Adrenal gland (tissue), 12 donors: ENCODE results near the gene TPSB2. TPM values are rescaled to one million over a fixed set of nuclear protein-coding genes. Genes with fewer than 3 reads are reported as not detected.
"Not testable (repeated sequence)": the region's sequence is repeated elsewhere in the genome, so short reads cannot be mapped to it uniquely, and the experiment has no call there.

Experiments
- DNase-seq, 7 donors: peaks; one replicate each; pipeline ENCODE4 v3.0.0-alpha.2; 2019 to 2020
- H3K27ac ChIP-seq, 5 donors: fragments of 200-600 bp; sonication (generic) in 4 of 5; 1 replicate in 3 of 5; 2 replicates in 2 of 5; pipeline versions ENCODE4 v1.5.1 to v1.8.0; 2016 to 2020; ENCODE audit warnings: mild to moderate bottlenecking in 1 of 5
- H3K27me3 ChIP-seq: fragments of 200-600 bp; 2 replicates; pipeline ENCODE4 v1.8.0; 2021
- H3K36me3 ChIP-seq, 2 donors: fragments of 200-600 bp; replicated peaks in 1 of 2; 1 replicate in 1 of 2; 2 replicates in 1 of 2; pipeline versions ENCODE4 v1.5.1 to v1.8.0; 2018 to 2022
- H3K4me1 ChIP-seq, 2 donors: fragments of 200-600 bp; replicated peaks in 1 of 2; 1 replicate in 1 of 2; 2 replicates in 1 of 2; pipeline versions ENCODE4 v1.5.1 to v1.8.0; 2018 to 2021
- H3K4me3 ChIP-seq, 4 donors: fragments of 200-600 bp; sonication (generic) in 3 of 4; one replicate each; pipeline ENCODE4 v1.5.1; 2016 to 2018
- H3K9me3 ChIP-seq, 3 donors: fragments of 200-600 bp; sonication (generic) in 1 of 3; replicated peaks in 1 of 3; 1 replicate in 2 of 3; 2 replicates in 1 of 3; pipeline versions ENCODE4 v1.5.1 to v1.8.0; 2016 to 2021
- POLR2A ChIP-seq, 2 donors: fragments of 450-650 bp; IDR thresholded peaks; one replicate each; pipeline ENCODE4 v1.6.1; 2017; ENCODE audit warnings: antibody characterized with exemption in 2 of 2, mild to moderate bottlenecking in 2 of 2, moderate library complexity in 1 of 2
- WGBS, 4 donors: extraction: QIAGEN DNeasy Blood & Tissue Kit in 2 of 4; methylation state at CpG; one replicate each; pipeline versions ENCODE4 v1.1.5 to v1.1.7; 2013 to 2017; 5-methylcytosine and 5-hydroxymethylcytosine counted together
- intact Hi-C, 2 donors: fragments of 100-400 bp; cut with DNase I; formaldehyde crosslinking; loops; one replicate each; pipeline versions ENCODE4 v1.14.1 to v1.15.0; 2022 to 2023
- polyA plus RNA-seq, 3 donors: library from polyadenylated mRNA; stranded (reverse); fragments of 200-250 nt in 2 of 3; fragments of 350-450 nt in 1 of 3; fragmentation: Illumina TruSeq in 1 of 3; extraction: RNeasy Lipid Tissue Mini Kit (QIAGEN cat#74804) in 1 of 3; gene quantifications; one replicate each; pipeline ENCODE4 v1.2.3, GENCODE V29; 2013 to 2014
- total RNA-seq, 9 donors: library from RNA; depleted of rRNA in 4 of 9; stranded (reverse); fragments of >200 nt in 4 of 9; fragments of 120-200 nt in 1 of 9; fragmentation: NEBNext Ultra II Directional in 1 of 9; extraction: Animal tissue kit (Norgen Biotek cat#: 25700) in 1 of 9; gene quantifications; one replicate each; pipeline versions ENCODE4 v1.1.0 to v1.2.4, GENCODE V29; 2013 to 2023
- TF ChIP-seq, protein P1 (sequence below), 6 experiments: fragments of 450-650 bp in 4 of 6; fragments of 200-600 bp in 2 of 6; sonication (generic) in 1 of 6; IDR thresholded peaks; 1 replicate in 5 of 6; 2 replicates in 1 of 6; pipeline versions ENCODE4 v1.5.1 to v1.8.0; 2016 to 2021; ENCODE audit warnings: antibody characterized with exemption in 6 of 6, mild to moderate bottlenecking in 2 of 6, moderate library complexity in 1 of 6
- donor health status: healthy with polysubstance abuse.
- donor health status: Bipolar disorder and iron deficiency.
- donor health status: DM: yes; HTN: yes; CAD: no.
- donor health status: DM: no; HTN: no; CAD: no.
- donor health status: DM: no; HTN: no; CAD: no.
- donor health status: DM: yes; HTN: yes; CAD: no.

The TPSB2 gene
- total and polyA plus RNA-seq, 12 donors = 0.32 to 6.6 (median 0.78) TPM; not detected in 5

GRCh38 chr16:1272453-1273198 lies 42.6 kb upstream of the TPSB2 start:
- 76 to 90% (median 79%) methylated on average over 4 to 9 of the region's 9 CpGs for WGBS, 4 donors
- no peaks in the 10 kb centered on the region for H3K9me3 ChIP-seq
- no peak overlapping the region for H3K27ac ChIP-seq
- H3K4me3 ChIP-seq = no peak overlapping the region
- H3K27me3 ChIP-seq = peaks cover 9% of the 10 kb centered on the region
- intact Hi-C loops = no loop called here
- TF ChIP-seq, protein P1, sequence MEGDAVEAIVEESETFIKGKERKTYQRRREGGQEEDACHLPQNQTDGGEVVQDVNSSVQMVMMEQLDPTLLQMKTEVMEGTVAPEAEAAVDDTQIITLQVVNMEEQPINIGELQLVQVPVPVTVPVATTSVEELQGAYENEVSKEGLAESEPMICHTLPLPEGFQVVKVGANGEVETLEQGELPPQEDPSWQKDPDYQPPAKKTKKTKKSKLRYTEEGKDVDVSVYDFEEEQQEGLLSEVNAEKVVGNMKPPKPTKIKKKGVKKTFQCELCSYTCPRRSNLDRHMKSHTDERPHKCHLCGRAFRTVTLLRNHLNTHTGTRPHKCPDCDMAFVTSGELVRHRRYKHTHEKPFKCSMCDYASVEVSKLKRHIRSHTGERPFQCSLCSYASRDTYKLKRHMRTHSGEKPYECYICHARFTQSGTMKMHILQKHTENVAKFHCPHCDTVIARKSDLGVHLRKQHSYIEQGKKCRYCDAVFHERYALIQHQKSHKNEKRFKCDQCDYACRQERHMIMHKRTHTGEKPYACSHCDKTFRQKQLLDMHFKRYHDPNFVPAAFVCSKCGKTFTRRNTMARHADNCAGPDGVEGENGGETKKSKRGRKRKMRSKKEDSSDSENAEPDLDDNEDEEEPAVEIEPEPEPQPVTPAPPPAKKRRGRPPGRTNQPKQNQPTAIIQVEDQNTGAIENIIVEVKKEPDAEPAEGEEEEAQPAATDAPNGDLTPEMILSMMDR (IDR thresholded peaks at IDR 0.05) = no peak
- TF ChIP-seq POLR2A (IDR thresholded peaks at IDR 0.05) = no peak
- H3K36me3 ChIP-seq = no peaks in the 10 kb centered on the region
- peak in 1 of 7 donors; percentile 4 for DNase-seq
- H3K4me1 ChIP-seq = no peaks in the 10 kb centered on the region

GRCh38 chr16:1271724-1272413 lies 41.9 kb upstream of the TPSB2 start:
- 14 to 25% (median 19%) methylated on average over 10 to 19 of the region's 19 CpGs for WGBS, 4 donors
- H3K27ac ChIP-seq, H3K9me3 ChIP-seq, H3K4me3 ChIP-seq, H3K27me3 ChIP-seq, H3K4me1 ChIP-seq, H3K36me3 ChIP-seq, intact Hi-C loops: not testable (repeated sequence)
- peak in 4 of 7 donors; percentile 35 to 65 (median 44) for DNase-seq

DNA sequence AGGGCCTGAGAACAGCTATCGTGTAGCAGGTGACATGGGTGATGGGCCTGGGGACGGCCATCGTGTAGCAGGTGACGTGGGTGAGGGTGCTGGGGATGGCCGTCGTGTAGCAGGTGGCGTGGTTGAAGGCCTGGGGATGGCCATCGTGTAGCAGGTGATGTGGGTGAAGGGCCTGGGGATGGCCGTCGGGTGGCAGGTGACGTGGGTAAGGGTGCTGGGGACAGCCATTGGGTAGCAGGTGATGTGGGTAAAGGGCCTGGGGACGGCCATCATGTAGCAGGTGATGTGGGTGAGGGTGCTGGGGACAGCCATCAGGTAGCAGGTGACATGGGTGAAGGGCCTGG lies 41.4 kb upstream of the TPSB2 start:
- WGBS, 4 donors = 69 to 80% (median 79%) methylated on average over 11 to 12 of the region's 12 CpGs
- Histone ChIP-seq H3K36me3 (no peaks in the 10 kb centered on the region), H3K4me1 (no peaks in the 10 kb centered on the region), H3K27me3 (no peaks in the 10 kb centered on the region), H3K4me3 (no peak overlapping the region), H3K9me3 (no peaks in the 10 kb centered on the region), H3K27ac (no peak overlapping the region)
- TF ChIP-seq, protein P1 (IDR thresholded peaks at IDR 0.05) = no peak
- TF ChIP-seq POLR2A (IDR thresholded peaks at IDR 0.05) = no peak
- peak in 1 of 7 donors; percentile 3 for DNase-seq
- intact Hi-C loops = no loop called here

DNA sequence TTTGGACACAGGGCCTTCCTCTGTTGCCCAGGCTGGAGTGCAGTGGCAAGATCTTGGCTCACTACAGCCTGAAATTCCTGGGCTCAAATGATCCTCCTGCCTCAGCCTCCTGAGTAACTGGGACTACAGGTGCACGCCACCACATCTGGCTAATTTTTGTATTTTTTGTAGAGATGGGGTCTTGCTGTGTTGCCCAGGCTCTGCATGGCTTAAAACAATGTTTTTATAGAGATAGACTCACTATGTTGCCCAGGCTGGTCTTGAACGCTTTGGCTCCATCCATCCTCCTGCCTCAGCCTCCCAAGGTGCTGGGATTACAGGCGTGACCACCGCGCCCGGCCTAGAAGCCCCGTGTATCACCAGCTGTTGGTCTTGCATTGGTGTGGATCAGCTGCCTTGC lies 39.4 kb upstream of the TPSB2 start:
- H3K27me3 ChIP-seq, H3K9me3 ChIP-seq, DNase-seq, H3K36me3 ChIP-seq, H3K4me3 ChIP-seq, intact Hi-C loops, H3K27ac ChIP-seq, H3K4me1 ChIP-seq: not testable (repeated sequence)
- WGBS, 4 donors = 92 to 96% (median 93%) methylated on average over 7 of the region's 7 CpGs

DNA sequence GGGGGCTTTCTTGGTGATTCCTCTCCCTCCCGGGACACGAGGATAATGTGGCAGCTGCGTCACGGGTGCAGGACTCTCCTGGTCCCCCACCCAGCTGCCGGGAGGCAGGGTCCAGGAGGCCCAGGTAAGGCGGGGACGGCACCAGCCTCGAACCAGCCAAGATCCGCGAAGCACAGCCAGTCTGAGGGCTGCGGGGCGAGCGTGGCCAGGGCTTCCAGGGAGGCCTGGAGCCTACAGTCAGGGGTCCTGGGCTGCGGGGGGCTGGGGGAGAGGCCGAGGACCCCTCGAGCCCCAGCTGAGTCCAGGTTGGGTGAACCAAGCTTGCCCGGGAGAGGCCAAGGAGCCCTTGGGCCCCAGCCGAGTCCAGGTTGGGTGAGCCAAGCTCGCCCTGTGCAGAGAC lies 35.8 kb upstream of the TPSB2 start:
- intact Hi-C loops = no loop called here
- 48 to 86% (median 82%) methylated on average over 4 to 19 of the region's 19 CpGs for WGBS, 4 donors
- TF ChIP-seq, protein P1 (IDR thresholded peaks at IDR 0.05) = no peak
- no peak for TF ChIP-seq POLR2A (IDR thresholded peaks at IDR 0.05)
- Histone ChIP-seq H3K36me3 (no peaks in the 10 kb centered on the region), H3K4me3 (no peak overlapping the region), H3K4me1 (no peaks in the 10 kb centered on the region), H3K27ac (no peak overlapping the region), H3K9me3 (no peaks in the 10 kb centered on the region), H3K27me3 (no peaks in the 10 kb centered on the region)
- no peak for DNase-seq
